GM21381 (cell line): ENCODE data around the gene ZNF99.
"Not testable (repeated sequence)": the region's sequence is repeated elsewhere in the genome, so short reads cannot be mapped to it uniquely, and the experiment has no call there.

Source experiments
- ATAC-seq: cut with Tn5 transposase; IDR thresholded peaks from one replicate; pipeline ENCODE4 v1.9.1; 2021; ENCODE audit warnings: mild to moderate bottlenecking, moderate library complexity; ENCODE audit not compliant: unreplicated experiment

Gene ZNF99

DNA sequence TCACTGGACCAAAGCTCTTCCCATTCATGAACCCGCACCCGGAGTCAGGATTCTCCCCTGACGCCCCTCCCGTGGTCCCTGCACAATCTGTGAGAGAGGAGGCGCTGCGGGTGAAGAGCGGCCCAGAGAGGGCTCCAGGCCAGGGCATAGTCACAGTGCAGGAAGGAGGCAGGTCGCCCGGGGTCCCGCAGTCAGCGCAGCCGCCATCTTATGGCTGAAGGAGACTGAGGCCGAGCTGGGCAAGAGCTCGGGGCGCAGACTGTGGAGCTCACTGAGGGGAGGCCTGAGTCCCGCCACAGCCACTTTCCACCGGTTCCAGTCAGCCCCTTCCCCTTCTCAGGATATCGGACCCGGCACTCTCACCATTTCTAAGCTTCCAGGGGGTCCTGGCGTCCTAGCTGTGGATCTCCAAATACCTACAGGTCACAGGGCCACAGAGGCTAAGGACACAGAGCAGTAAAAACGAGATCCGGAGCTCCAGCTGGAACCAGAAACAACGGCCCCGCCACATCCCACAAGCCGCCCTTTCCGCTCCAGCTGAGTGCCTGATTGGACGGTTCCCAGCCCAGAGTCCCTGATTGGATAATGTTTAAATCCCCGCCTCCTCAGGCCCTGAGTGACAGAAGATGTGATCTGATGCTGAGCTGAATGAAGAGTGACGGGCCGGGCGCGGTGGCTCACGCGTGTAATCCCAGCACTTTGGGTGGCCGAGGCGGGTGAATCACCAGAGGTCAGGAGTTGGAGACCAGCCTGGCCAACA lies at the start of gene ZNF99:
TSS of gene ZNF99 (minus strand) at position 501 of the 760 bp plus-strand sequence. CDS start at position 366, 135 bp downstream.
- ATAC-seq: no peak

- no peak for ATAC-seq
Observed at GRCh38 chr19:22832031-22832762, 48.2 kb upstream of the ZNF99 start, which contains the start of gene ZNF723. TSS of gene ZNF723 (plus strand) at chr19:22832291. CDS start at chr19:22832380, 89 bp downstream.

- ATAC-seq: no peak
Observed at GRCh38 chr19:22831211-22831610, 47.3 kb upstream of the ZNF99 start.

- ATAC-seq: no peak
Observed at GRCh38 chr19:22814124-22814523, 30.2 kb upstream of the ZNF99 start.

- no peak for ATAC-seq
Observed at GRCh38 chr19:22807061-22807835, 23.3 kb upstream of the ZNF99 start.

GRCh38 chr19:22806418-22806817 lies 22.5 kb upstream of the ZNF99 start:
- ATAC-seq: no peak

DNA sequence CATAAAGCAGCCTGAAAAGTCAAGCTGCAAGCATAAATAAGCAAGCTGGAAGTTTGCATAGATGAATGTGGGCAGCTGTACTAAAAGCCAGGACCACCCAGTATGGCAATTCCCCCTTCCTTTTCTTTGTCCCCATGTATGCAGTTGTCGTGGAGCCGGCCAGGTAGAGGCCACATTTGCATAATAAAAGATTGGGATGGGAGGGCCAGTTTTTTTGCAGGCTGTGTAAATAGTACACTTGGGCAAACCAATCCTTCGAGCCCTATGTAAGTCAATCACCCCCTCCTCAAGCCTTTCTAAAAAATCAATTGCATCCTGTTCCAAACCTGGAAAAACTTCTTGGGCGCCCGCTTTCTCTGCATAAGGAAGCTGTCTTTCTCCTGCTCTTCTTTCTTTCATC lies 13.1 kb upstream of the ZNF99 start:
- no peak for ATAC-seq

DNA sequence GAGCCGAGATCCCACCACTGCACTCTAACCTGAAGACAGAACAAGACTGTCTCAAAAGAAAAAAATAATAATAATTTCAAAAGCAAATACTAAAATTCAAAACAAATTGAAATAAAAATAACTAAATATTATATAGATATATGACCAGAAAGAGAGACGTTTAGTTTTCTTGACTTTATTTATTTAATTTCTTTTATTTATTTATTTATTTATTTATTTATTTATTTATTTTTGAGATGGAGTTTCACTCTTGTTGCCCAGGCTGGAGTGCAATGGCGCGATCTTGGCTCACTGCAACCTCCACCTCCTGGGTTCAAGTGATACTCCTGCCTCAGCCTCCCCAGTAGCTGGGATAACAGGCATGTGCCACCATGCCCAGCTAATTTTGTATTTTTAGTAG lies 8.9 kb upstream of the ZNF99 start:
- ATAC-seq: not testable (repeated sequence)

GRCh38 chr19:22735911-22736645 lies 47.9 kb downstream of the ZNF99 start:
- ATAC-seq: no peak

- no peak for ATAC-seq
Observed at GRCh38 chr19:22733691-22734090, 50.3 kb downstream of the ZNF99 start.

DNA sequence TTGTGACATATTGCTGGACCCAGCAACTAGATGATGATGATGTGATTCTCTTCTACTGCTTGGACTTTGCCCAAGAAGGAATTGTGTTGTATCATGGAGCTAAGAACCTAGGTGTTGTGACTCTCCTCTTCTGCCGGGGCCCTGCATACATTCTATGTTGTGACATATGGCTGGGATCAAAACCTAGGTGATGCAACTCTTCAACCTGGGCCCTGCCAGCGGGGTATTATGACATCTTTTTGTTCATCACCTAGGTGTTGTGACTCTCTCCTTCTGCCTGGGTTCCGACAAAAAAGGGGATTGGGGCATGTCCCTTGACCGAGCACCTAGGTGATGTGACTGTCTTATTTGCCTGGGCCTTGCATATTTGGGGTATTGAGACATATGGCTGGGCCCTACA lies 55.7 kb downstream of the ZNF99 start:
- ATAC-seq: not testable (repeated sequence)

GRCh38 chr19:22721533-22721932 lies 62.4 kb downstream of the ZNF99 start:
- not testable (repeated sequence) for ATAC-seq

GRCh38 chr19:22708983-22709382 lies 75.0 kb downstream of the ZNF99 start:
- no peak for ATAC-seq

GRCh38 chr19:22703096-22703495 lies 80.9 kb downstream of the ZNF99 start:
- not testable (repeated sequence) for ATAC-seq

- ATAC-seq: not testable (repeated sequence)
Observed at GRCh38 chr19:22702661-22703060, 81.3 kb downstream of the ZNF99 start.
